Neural crest cell (in vitro differentiated cells): ENCODE results near the gene EYA3. TPM values are rescaled to one million over a fixed set of nuclear protein-coding genes. Genes with fewer than 3 reads are reported as not detected.
A peak's percentile ranks its signal among the peaks of the same experiment; 100 is the strongest.

Experiments used
- DNase-seq: peaks from one replicate; pipeline ENCODE4 v3.0.0; 2021; ENCODE audit warnings: low read depth, mixed read lengths, low spot score
- H3K27ac Mint-ChIP-seq: one replicate; pipeline ENCODE4 v1.8.0; 2021; ENCODE audit warnings: mild to moderate bottlenecking, mixed read lengths; ENCODE audit not compliant: unreplicated experiment
- H3K27me3 Mint-ChIP-seq: 2 replicates; pipeline ENCODE4 v1.8.0; 2021; ENCODE audit warnings: low read depth, mild to moderate bottlenecking, mixed read lengths
- H3K36me3 Mint-ChIP-seq: 2 replicates; pipeline ENCODE4 v1.8.0; 2021; ENCODE audit warnings: low read depth, mild to moderate bottlenecking, mixed read lengths
- H3K4me1 Mint-ChIP-seq: 2 replicates; pipeline ENCODE4 v1.8.0; 2021; ENCODE audit warnings: mixed read lengths
- H3K4me3 Mint-ChIP-seq: one replicate; pipeline ENCODE4 v1.8.0; 2021; ENCODE audit warnings: mild to moderate bottlenecking, mixed read lengths
- H3K9me3 Mint-ChIP-seq: 2 replicates; pipeline ENCODE4 v1.8.0; 2021; ENCODE audit warnings: mixed read lengths
- CTCF ChIP-seq: fragments of 200-600 bp; sonication (generic); conservative IDR thresholded peaks from 2 replicates; pipeline ENCODE4 v1.5.0; 2021; ENCODE audit warnings: antibody characterized with exemption, mild to moderate bottlenecking
- total RNA-seq: library from RNA; stranded (reverse); gene quantifications from 2 replicates; pipeline ENCODE4 v1.2.1, GENCODE V29; 2021

EYA3 gene
- total RNA-seq, 1 donor from 2014 or later, result 35.9 TPM

DNA sequence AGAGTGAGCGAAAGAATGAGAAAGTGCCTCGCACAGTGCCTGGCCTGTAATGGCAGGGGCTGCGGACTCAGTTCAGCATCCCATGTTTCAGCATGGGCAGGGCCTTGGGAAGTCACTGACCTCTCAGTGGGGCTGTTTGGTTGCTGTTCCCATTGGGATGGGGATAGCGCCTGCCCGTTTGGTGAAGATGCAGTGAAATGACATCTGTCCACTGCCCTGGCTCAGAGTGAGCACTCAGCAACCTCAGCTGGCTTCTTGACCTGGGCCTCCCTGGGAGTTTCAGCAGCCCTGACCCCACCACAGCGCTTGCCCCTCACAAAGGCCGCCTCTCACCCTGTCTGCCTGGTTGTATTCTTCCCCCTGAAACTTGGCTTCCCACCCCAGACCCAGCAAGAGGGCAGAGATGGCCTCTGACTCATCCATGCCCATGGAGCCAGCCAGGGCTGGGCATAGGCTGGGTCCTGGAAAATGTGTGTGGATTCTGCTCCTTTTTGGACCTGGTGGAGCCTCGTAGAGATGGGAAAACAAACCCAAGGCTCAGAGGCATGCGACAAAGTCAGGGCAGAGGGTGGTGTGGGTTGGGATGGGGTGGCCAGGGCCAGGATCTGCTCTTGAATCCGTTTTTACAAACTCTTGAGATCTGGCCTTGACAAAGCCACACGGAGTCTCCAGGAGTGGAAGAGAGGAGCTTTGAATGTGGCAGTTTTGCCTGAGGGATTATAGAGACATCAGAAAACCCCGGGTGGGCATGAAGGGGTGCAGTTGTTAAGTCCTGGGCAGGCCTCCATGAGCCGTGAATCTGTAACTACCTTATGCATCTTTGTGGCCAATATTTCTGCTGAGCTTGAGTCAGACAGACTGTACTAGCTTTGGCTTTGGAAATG is 127.4 kb downstream of the EYA3 start:
- Mint-ChIP-seq H3K27me3 (peaks cover 3% of the 10 kb centered on the region), H3K36me3 (no peaks in the 10 kb centered on the region), H3K9me3 (no peaks in the 10 kb centered on the region), H3K4me3 (peak overlapping the region; percentile 82), H3K4me1 (peaks cover 25% of the 10 kb centered on the region), H3K27ac (peak overlapping the region; percentile 71)
- no peak for DNase-seq
- no peak for TF ChIP-seq CTCF

DNA sequence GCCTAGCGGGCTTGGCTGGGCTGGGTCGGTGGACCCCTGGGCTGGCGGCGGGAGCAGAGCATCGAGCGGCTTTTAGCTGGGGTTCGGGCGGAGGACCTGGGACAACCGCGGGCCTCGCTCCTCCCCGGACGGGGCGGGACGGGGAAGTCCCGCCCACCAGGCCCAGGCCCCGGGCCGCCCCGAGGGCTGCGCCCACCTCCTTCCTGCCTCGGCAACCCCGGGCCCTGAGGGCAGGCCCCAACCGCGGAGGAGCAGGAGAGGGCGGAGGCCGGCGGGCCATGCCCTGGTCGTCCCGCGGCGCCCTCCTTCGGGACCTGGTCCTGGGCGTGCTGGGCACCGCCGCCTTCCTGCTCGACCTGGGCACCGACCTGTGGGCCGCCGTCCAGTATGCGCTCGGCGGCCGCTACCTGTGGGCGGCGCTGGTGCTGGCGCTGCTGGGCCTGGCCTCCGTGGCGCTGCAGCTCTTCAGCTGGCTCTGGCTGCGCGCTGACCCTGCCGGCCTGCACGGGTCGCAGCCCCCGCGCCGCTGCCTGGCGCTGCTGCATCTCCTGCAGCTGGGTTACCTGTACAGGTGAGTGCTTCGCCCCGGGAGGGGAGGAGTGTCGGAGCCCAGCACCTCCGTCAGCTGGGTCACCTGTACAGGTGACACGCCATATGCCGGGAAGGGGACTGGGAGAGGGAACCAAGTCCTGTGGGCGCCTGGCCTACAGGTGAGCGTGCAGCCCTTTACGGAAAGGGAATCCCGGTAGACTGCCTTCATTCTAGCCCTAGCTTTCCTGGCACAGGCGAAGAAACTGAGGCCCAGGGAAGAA is 128.4 kb downstream of the EYA3 start, which contains the start of gene XKR8:
XKR8 (plus strand) TSS at position 182 of the 812 bp plus-strand sequence; CDS start at position 279, 97 bp downstream.
- peaks cover 7% of the 10 kb centered on the region for H3K27me3 Mint-ChIP-seq
- TF ChIP-seq CTCF, result peak; percentile 53
- H3K36me3 Mint-ChIP-seq, result no peaks in the 10 kb centered on the region
- H3K27ac Mint-ChIP-seq, result peak within 1 kb of the TSS; percentile 89
- peak; percentile 67 for DNase-seq
- H3K4me3 Mint-ChIP-seq, result peak within 1 kb of the TSS; percentile 86
- peaks cover 25% of the 10 kb centered on the region for H3K4me1 Mint-ChIP-seq
- no peaks in the 10 kb centered on the region for H3K9me3 Mint-ChIP-seq

- no peak overlapping the region for H3K27ac Mint-ChIP-seq
- H3K4me1 Mint-ChIP-seq, result peaks cover 25% of the 10 kb centered on the region
- peaks cover 11% of the 10 kb centered on the region for H3K27me3 Mint-ChIP-seq
- H3K9me3 Mint-ChIP-seq, result no peaks in the 10 kb centered on the region
- no peaks in the 10 kb centered on the region for H3K36me3 Mint-ChIP-seq
- H3K4me3 Mint-ChIP-seq, result no peak overlapping the region
- TF ChIP-seq CTCF, result no peak
- no peak for DNase-seq
Measured at GRCh38 chr1:27958513-27958912, 129.9 kb downstream of the EYA3 start.

DNA sequence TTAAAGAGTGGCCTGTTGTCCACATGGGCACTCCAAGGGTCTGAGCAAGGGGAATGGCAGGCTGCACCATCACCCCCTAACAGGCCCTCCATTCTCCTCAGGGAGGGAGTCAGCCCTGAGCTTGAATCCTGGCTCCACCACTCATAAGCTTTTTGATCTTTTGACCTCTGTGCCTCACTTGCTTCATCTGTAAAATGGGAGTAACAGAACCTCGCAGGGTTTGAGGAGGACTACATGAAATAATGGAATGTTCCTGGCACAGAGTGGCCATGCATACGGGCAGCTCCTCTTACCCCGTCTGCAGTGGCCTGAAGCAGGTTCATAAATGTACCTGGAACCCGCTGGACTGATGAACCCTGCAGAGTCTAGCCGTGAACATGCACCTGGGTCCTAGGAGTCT is 130.8 kb downstream of the EYA3 start:
- Mint-ChIP-seq H3K4me3 (no peak overlapping the region), H3K4me1 (peaks cover 25% of the 10 kb centered on the region), H3K27me3 (peaks cover 14% of the 10 kb centered on the region), H3K27ac (no peak overlapping the region), H3K36me3 (no peaks in the 10 kb centered on the region), H3K9me3 (no peaks in the 10 kb centered on the region)
- no peak for TF ChIP-seq CTCF
- no peak for DNase-seq

DNA sequence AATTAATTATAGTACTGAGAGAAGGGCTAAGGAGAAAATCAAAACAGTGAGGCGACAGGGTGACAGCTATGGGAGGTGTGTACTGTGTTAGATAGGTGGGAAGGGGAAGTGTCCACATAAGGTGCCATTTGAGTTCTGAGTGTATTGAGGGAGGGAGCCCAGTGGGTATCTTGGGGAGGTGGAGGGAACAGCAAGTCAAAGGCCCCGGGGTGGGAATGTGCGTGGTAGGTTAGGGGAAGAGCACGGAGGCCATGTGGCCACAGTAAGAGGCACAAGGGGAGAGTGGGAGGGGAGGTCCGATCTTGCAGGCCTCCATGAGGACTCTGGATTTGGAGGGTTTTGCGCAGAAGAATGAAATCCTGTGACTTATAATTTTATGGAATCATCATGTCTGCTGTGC is 131.6 kb downstream of the EYA3 start:
- no peak for DNase-seq
- TF ChIP-seq CTCF, result no peak
- no peak overlapping the region for H3K27ac Mint-ChIP-seq
- no peaks in the 10 kb centered on the region for H3K9me3 Mint-ChIP-seq
- H3K4me1 Mint-ChIP-seq, result peaks cover 22% of the 10 kb centered on the region
- H3K4me3 Mint-ChIP-seq, result peak overlapping the region; percentile 65
- peaks cover 14% of the 10 kb centered on the region for H3K27me3 Mint-ChIP-seq
- no peaks in the 10 kb centered on the region for H3K36me3 Mint-ChIP-seq
